CD4-positive, alpha-beta T cell treated with Interleukin-2 at 100 ng/mL for 4 hours (primary cell): ENCODE results near the gene CENPE.
"Not testable (repeated sequence)": the region's sequence is repeated elsewhere in the genome, so short reads cannot be mapped to it uniquely, and the experiment has no call there.

ENCODE experiments used
- DNase-seq: peaks from one replicate; pipeline ENCODE4 v3.0.0-alpha.2; 2020; ENCODE audit warnings: low spot score

The CENPE gene

DNA sequence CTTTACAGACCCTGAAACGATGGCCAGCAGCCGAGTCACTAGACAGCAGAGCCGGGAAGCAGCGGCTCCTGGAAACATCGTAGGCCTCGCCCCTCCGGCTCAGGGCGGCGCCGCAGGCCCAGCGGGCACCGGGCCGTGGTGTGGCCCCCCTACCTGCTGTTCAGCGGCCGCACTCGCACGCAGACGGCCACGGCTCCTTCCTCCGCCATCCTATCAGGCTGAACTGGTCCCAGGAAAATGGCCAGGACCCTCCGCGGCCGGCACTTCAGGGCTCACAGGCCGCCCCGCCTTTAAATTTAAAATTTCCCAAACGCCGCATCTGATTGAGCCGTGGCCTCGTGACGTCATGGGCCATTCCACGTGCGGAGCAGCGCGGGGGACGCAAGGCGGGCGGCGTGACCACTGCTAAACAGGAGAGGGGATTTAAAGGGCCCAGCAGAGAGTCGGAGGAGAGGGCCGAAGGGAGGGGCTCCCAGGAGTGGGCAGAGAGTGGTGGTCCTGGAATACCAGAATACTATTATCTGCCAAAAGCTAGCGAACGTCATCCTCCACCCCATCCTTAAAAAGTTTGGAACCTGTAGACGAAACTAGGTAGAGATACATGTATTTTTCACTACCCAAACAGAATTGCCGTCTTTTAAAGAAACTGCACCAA is at the start of gene CENPE:
TSS of gene CENPE (minus strand) at position 233 of the 655 bp plus-strand sequence. CDS start at position 209, 24 bp downstream.
- DNase-seq = peak; percentile 85

- no peak for DNase-seq
These were observed 46.1 kb upstream of the CENPE start for GRCh38 chr4:103244251-103244650.

DNA sequence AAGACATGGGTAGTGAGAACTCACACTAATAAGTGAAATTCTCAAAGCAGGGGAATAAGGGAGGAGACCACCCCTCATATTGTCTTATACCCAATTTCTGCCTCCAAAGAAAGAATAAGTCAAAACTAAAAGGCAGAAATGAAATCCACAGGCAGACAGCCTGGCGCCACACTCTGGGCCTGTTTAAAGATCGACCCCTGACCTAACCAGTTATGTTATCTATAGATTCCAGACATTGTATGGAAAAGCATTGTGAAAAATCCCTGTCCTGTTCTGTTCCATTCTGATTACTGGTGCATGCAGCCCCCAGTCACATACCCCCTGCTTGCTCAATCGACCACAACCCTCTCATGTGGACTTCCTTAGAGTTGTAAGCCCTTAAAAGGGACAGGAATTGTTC is 32.8 kb upstream of the CENPE start:
- not testable (repeated sequence) for DNase-seq

DNA sequence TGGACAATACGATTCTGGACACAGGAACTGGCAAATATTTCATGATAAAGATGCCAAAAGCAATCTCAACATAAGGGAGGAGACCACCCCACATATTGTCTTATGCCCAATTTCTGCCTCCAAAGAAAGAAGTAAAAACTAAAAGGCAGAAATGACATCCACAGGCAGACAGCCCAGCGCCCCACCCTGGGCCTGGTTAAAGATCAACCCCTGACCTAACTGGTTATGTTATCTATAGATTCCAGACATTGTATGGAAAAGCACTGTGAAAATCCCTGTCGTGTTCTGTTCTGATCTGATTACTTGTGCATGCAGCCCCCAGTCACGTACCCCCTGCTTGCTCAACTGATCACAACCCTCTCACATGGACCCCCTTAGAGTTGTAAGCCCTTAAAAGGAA is 25.4 kb upstream of the CENPE start:
- DNase-seq = not testable (repeated sequence)

GRCh38 chr4:103207673-103208072 is 9.5 kb upstream of the CENPE start:
- no peak for DNase-seq

GRCh38 chr4:103204111-103204510 is 6.0 kb upstream of the CENPE start:
- no peak for DNase-seq

GRCh38 chr4:103201724-103202123 is 3.6 kb upstream of the CENPE start:
- DNase-seq = no peak

- no peak for DNase-seq
These were observed 3.1 kb upstream of the CENPE start for GRCh38 chr4:103201253-103201652.

- DNase-seq = no peak
These were observed 866 bp upstream of the CENPE start for GRCh38 chr4:103199009-103199408.

DNA sequence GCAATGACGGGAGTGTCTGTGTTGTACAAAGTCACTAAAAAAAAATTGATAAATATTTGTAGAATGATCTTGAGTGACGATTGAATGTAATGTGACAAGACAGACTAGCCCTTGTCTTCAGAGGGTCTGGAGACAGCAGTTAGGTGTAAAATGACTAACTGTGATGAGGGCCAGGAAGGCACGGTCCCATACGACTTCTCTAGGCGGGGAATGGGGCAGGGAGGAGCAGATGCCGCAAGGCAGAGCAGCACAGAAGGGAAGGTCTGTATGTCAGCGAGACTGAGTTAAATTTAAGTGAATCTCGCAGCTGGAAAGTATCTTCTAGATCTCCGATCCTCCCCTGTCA is 405 bp downstream of the CENPE start:
- DNase-seq = no peak

DNA sequence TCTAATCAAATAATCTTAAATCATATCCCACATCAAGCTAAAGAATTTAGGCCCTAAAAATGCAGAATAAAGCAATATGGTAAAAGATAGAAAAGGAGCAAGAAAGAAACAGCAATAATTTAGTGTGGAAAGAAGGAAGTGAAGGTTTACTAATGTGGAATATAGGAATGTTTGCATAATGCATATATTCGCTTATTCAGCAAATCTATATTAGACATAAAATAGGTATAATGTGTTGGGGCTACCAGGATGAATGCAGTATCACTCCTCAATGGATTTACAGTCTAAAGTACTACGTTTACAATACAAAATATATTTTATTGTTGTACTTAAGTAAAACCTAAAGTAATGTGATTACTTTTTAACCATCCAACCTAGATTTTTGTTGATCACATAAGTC is 4.7 kb downstream of the CENPE start:
- DNase-seq = no peak

GRCh38 chr4:103171006-103171405 is 27.1 kb downstream of the CENPE start:
- no peak for DNase-seq

DNA sequence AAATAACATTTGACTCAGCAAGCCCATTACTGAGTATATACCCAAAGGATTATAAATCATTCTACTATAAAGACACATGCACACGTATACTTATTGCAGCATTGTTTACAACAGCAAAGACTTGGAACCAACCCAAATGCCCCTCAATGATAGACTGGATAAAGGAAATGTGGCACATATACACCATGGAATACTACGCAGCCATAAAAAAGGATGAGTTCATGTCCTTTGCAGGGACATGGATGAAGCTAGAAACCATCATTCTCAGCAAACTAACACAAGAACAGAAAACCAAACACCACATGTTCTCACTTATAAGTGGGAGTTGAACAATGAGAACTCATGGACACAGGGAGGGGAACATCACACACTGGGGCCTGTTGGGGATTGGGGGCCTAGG is 28.4 kb downstream of the CENPE start:
- DNase-seq = not testable (repeated sequence)

DNA sequence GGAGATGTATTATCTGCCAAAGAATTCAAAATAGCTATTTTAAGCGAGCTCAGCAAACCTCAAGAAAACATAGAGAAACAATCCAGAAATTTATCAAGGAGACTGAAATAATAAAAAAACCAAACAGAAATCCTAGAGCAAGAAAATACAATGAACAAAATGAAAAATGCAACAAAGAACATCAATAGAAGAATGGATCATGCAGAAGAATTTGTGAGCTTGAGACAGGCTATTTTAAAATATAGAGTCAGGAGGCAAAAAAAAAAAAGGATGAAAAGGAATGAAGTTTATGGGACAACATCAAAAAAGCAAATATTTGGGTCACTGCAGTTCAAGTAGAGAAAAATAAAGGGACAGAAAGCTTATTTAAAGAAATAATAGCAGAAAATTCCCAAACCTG is 29.1 kb downstream of the CENPE start:
- DNase-seq = no peak

DNA sequence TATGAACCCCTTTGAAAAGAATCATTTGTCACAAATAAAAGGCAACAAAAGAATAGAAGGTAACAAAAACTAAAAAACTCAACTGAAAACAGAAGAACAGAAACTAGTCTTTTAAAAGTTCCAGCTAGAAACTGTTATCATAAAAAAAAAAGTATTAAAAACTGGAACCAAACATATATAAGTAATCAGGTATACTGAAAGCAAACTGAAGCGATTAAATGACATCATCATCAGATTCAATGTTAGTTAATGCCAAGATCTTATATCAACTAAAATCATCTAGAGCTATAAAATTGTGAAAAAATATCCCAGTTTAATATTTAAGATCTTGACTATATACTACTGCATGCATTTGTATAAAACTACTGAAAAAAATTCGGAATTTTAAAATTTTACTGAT is 36.0 kb downstream of the CENPE start:
- no peak for DNase-seq

GRCh38 chr4:103158760-103159159 is 39.4 kb downstream of the CENPE start:
- DNase-seq = no peak

GRCh38 chr4:103156106-103156505 is 42.0 kb downstream of the CENPE start:
- no peak for DNase-seq

GRCh38 chr4:103152381-103152780 is 45.8 kb downstream of the CENPE start:
- no peak for DNase-seq

DNA sequence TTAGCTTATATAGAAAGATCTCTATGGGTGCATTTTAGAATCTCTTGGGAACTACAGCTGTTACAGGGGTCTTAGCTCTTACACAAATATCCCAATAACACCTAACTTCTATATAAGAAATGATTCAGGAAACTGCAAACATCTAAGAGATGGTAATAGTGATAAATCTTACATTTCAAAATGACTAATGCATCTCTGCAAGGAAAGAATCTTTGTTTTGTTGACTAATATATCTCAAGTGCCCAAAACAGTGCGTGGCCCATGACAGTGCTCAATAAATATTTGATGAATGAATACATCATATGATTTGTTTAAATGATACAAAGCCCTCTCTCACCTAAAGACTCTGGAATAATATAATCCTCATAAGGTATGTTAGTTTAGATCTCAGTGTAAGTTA is 47.5 kb downstream of the CENPE start:
- no peak for DNase-seq

DNA sequence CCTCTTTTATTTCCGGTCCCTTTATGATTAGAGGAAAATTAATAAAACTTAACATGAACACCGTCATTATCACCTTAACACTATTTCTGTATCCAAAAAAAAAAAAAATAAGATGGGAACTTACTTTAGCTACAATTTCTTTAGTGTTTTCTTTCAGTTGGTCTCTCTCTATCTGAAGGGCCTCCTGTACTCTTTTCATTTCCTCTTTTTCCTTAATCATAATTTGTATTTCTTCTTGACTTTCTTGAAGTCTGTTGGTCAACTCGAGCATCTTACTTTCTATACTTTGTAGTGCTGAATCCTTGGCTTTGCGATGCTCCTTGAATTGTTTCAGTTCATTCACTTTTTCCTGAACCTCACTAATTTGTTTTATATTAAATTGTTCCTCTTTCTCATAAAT is 53.2 kb downstream of the CENPE start:
- no peak for DNase-seq

DNA sequence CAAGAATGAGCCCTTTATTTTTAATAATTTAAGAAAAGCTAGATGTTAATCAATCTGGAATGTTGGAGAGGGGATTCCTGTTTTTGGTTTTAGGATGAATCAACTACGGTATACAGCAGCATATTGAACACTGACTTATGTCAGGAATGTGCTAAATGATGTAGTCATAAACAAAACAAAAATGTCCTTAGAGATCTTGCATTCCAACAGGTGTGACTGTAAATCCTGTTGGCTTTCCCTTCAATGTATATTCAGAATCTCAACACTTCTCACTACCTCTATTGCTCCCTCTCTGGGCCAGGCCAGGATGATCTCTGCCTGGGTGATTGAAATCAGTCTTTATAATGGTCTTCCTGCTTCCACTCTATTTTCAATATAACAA is 60.7 kb downstream of the CENPE start:
- DNase-seq = no peak

DNA sequence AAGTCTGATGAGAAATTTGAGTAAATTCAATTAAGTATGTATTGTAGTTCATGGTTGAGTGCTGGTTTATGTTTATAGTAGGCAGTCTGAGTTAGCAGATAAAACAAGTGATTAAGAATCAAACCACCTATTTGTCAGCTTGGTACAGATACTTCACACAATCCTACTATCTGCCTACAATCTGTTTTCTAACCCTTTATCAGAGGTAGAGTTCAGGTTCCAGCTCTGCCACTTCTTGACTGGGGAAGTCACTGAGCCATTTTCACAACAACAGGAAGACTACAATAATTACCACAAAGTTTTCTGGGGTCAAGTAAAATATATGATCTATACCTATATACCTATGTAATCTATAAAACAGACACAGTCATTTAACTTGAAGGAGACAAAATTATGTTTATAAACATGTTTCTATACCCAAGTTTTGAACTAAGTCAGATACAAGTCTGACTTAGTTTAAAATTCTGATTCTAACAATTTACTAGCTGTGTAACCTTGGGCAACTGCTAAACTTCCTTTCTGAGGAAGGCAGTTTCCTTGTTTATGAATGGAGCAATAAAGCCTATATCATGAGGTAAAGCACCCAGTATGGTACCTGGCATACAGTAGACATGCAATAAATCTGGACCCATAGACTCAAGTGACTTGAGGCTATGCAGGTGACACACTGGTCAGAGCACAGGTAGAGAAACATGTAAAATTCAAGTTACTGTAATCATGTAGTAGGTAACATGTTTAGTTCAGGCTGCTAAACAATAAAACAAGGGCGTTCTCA is 61.3 kb downstream of the CENPE start:
- DNase-seq = no peak

- DNase-seq = no peak
These were observed 69.0 kb downstream of the CENPE start for GRCh38 chr4:103129174-103129573.

DNA sequence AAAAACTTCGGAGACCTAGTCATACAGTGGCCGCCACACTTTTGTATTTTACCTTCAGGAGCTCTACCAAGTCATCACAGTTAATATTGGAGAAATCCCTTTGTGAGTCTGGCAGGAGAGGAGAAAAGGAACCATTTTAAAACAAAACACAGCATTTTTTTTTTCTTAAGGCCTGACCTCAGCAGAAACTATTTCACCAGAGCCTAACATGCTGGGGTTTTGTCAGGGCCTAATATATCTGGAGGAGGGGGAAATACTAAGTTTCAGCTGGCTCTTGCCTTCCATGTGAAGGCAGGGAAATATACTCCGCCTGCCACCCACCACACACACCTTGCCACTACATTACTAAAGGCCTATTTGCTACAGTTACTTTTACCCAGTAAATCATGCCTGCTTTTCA is 72.0 kb downstream of the CENPE start:
- DNase-seq = no peak
